Measurements from ENCODE around the gene SUPT7L.
"Not testable (repeated sequence)": the region's sequence is repeated elsewhere in the genome, so short reads cannot be mapped to it uniquely, and the experiment has no call there.

Gene SUPT7L

GRCh38 chr2:27647289-27647688 is 16.1 kb downstream of the SUPT7L start:
- Histone ChIP-seq H3K27ac (no peak overlapping the region), H3K4me3 (no peak overlapping the region)

DNA sequence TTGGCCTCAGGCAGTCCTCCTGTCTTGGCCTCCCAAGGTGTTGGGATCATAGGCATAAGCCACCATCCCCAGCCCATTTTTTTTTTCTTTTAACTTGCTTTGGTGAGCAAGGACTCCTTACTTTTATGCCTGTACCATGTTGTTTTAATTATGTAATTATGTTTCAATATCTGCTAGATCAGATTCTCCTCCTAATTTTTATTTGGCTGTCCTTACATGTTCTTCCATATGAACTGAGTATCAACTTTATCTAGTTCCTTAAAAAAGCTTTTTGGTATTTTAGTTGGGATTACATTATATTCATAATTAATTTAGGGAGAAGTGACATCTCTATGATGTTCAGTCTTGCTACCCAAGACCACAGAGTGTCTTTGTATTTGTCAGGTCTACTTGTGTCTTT is 18.2 kb downstream of the SUPT7L start:
- Histone ChIP-seq H3K4me3 (no peak overlapping the region), H3K27ac (no peak overlapping the region)

- H3K4me3 ChIP-seq: no peak overlapping the region
- no peak overlapping the region for H3K27ac ChIP-seq
Measured at GRCh38 chr2:27640722-27641245, 22.6 kb downstream of the SUPT7L start.

DNA sequence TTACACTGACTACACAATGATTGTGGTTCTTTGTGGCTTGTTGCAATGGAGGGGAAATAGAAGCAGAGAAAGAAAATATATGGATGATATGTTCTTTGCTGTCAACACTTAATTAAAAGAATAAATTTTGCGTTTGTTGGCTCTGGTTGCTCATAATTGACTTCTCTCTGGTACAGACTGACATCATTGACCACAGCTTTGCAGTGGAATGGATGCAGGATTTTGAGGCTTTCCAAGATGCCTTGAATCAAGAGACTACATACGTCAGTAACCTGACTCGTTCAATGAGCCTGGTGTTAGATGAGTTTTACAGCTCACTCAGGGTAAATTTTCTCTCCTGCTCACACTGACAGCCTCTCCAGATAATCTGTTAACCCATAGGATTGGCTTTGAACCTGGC is 24.7 kb downstream of the SUPT7L start:
- Histone ChIP-seq H3K27ac (no peak overlapping the region), H3K4me3 (no peak overlapping the region)

GRCh38 chr2:27638037-27638637 is 25.3 kb downstream of the SUPT7L start:
- Histone ChIP-seq H3K27ac (no peak overlapping the region), H3K4me3 (no peak overlapping the region)

DNA sequence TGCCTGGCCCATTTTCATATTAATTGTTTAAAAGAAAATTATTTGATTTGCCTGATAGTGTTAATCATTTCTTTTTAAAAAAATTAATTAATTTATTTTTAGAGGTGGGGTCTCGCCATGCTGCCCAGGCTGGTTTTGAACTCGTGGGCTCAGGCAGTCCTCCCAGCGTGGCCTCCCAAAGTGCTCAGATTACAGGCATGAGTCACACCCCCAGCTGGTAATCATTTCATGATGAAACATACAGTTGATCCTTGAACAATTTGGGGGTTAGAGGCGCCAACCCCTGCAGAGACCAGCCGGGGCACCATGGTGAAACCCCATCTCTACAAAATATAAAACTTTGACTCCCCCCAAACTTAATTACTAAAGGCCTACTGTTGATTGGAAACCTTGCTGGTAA is 26.6 kb downstream of the SUPT7L start:
- Histone ChIP-seq H3K27ac (no peak overlapping the region), H3K4me3 (no peak overlapping the region)

GRCh38 chr2:27634291-27634690 is 29.1 kb downstream of the SUPT7L start:
- Histone ChIP-seq H3K4me3 (no peak overlapping the region), H3K27ac (no peak overlapping the region)

DNA sequence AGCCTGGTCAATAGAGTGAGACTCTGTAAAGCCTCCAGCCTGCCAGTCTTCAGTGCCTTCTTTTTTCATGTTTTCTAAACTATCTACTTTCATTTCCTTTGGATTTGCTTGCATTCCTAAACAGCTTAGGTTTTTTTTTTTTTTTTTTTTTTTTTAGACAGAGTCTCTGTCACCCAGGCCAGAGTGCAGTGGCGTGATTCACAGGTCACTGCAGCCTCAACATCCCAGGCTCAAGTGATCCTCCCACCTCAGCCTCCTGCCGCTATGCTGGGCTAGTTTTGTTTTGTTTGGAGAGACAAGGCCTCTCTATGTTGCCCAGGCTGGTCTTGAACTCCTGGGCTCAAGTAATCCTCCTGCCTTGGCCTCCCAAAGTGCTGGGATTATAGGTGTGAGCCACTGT is 33.2 kb downstream of the SUPT7L start:
- H3K27ac ChIP-seq: not testable (repeated sequence)
- H3K4me3 ChIP-seq: peak overlapping the region in 1 of 7 experiments; percentile 87

DNA sequence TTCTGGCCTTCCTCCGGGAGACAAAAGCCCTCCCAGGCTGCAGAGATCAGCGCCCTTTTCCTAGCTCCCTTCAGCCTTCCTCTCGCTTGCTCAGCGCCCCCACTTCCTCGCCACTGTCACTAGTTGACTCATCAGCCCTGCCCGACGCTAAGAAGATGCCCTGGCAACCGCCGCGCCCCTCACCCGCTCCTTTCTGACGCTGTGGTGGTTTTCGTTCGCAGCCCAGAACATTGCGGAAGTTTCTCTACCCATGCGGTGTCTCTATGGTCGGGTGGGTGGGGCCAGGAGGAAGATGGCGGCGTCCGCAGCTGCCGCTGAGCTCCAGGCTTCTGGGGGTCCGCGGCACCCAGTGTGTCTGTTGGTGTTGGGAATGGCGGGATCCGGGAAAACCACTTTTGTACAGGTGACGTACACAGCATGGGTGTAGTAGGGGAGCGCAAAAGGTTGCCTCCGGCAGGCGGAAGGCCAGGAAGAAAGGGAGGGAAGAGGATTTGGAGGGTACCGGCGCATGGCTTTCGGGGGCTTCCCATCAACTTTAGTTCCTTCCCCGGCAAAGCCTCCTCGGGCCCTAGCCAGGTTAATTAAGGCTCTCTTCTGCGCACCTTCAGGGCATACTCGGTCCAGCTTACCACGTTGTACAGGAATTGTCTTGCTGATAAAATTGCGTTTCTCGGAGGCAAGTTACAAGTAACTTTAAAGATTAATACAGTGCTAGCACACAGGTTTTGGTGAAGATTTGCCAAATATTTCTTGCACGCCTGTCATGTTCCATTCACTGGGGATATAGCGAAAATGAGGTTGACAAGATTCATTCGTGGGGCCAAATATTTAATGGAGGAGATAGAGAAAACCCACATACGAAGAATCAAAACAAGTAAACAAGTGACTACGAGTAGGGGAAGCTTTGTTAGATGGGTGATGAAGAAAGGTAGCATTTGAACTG is 34.4 kb downstream of the SUPT7L start, which contains the start of the genes CCDC121 and GPN1:
Gene CCDC121, minus strand, starts transcription at position 246 of the 943 bp plus-strand sequence. CDS start 1,213 bp downstream, outside the sequence.
Gene GPN1, plus strand, starts transcription at position 284 of the 943 bp plus-strand sequence. Its CDS starts 9 bp downstream, at position 293.
- Histone ChIP-seq H3K27ac (peak within 1 kb of the TSS in 20 of 21 experiments; percentile 49 to 94 (median 85)), H3K4me3 (peak within 1 kb of the TSS; percentile 59 to 92 (median 70))

DNA sequence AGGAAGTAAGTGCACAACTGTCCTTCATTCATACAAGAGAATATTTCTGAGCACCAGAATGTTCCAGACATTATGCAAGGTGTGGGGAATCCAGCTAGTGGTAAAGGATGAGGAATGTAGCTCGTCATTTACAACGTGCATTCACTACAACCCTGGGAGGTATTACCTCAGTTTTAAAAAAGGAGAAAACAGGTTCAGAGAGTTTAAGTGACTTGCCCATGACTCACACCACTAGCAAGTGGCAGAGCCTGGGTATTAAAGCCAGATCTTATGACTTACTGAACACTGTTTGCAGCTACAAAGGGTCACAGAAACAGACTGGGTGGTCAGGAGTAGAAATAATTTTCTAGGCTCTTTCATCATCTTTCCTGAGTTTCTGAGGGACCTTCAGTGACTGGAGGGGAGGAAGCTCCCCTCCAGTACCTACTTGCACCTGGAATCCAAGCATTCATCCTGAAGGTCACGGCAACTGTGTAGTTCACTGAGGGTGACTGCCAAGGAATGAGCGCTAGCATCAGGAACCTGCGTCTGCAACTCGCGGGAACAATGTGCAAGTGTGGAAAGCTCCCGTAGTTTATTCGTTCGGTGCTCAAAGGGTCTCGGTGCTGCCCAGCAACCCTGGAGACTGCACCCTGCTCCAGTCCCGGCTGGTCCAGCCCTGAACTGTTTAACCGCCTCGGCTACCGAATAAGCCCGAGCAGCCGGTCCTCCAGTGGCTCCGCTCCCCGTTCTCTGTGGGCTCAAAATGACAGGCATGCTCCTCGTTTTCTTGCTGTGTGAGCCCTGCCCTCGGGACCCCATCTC is 35.2 kb downstream of the SUPT7L start:
- peak overlapping the region; percentile 59 to 92 (median 70) for H3K4me3 ChIP-seq
- peak overlapping the region in 20 of 21 experiments; percentile 49 to 94 (median 85) for H3K27ac ChIP-seq

GRCh38 chr2:27626921-27627320 is 36.5 kb downstream of the SUPT7L start:
- peak overlapping the region in 9 of 21 experiments; percentile 2 to 90 (median 58) for H3K27ac ChIP-seq
- H3K4me3 ChIP-seq: not testable (repeated sequence)

DNA sequence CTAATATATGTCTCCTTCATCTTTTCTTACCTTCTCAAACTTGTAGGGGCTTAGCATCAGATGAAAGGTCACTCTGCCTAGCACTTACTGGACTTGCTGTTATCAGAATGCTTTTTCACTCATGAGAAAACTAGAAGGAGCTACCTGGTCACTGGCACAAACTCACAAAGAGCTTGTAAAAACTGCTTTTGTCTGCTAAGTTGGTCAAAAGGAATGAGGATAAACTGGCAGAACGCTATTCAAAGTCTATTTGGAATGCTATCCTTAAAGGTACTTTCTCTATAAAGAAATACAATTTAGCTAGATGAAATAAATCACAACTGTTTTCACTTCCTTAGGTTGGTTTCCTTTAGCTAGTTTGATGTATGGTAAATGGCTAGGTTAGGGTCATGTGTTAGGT is 37.1 kb downstream of the SUPT7L start:
- peak overlapping the region in 7 of 21 experiments; percentile 9 to 90 (median 42) for H3K27ac ChIP-seq
- not testable (repeated sequence) for H3K4me3 ChIP-seq

- no peak overlapping the region for H3K4me3 ChIP-seq
- no peak overlapping the region for H3K27ac ChIP-seq
Measured at GRCh38 chr2:27624943-27625342, 38.5 kb downstream of the SUPT7L start.

DNA sequence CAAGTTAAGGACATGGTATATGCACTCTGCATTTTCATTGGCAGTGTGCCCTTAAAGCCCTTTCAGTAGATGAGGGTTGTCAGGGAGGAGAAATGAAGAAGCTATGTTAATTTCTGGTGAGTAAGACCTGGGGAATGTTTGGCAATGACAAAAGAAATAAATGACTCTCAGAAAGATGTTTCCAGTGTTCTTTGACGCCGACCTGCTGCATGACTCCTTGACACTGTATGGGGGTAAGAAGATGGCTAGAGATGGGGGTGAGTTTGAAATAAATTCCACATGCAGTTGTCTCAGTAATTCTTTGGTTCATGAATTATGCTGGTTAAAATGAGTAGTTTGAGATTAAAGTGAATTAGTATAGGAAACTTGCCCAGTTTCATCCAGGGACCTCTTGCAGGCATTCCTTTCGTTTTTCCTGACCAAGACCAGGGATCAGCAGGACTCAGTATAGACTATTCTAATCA is 40.5 kb downstream of the SUPT7L start:
- Histone ChIP-seq H3K27ac (no peak overlapping the region), H3K4me3 (no peak overlapping the region)

DNA sequence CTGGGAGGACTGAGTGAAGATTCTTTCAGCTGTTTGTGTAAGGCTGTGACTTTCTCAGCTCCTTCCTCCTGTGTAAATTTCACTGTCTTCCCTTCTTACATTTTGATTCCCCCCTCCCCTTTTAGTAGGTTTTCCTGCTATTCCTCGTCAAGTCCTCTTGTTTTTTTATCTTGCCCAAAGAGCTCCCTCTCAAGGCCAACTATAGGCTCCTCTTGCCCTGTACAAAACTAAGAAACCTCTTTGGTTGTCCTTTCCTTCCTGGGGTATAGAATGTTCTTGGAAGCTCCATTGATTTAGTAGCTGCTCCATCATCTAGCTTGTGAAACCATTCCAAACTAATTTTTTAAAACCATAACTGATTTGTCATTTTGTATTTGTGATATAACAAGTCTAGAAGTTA is 41.9 kb downstream of the SUPT7L start:
- no peak overlapping the region for H3K4me3 ChIP-seq
- H3K27ac ChIP-seq: no peak overlapping the region

GRCh38 chr2:27615316-27615715 is 48.1 kb downstream of the SUPT7L start:
- Histone ChIP-seq H3K4me3 (no peak overlapping the region), H3K27ac (no peak overlapping the region)

GRCh38 chr2:27613985-27614384 is 49.4 kb downstream of the SUPT7L start:
- Histone ChIP-seq H3K4me3 (no peak overlapping the region), H3K27ac (no peak overlapping the region)

DNA sequence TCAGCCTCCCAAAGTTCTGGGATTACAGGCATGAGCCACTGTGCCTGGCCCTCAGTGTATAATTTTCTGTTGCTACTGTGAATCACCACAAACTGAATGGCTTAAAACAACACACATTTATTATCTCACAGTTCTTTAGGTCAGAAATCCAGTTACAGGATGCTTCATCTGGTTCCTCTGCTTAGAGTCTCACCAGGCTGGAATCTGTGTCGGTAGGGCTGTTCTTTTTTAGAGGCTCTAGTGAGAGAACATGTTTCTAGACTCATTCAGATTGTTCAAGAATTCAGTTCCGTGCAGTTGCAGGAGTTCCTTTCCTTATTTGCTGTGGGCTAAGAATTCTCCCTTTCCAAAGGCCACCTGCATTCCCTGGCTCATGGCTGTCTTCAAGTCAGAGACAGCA is 56.8 kb downstream of the SUPT7L start:
- no peak overlapping the region for H3K4me3 ChIP-seq

More for the DNA sequence above, 56.8 kb downstream of the SUPT7L start:
- no peak overlapping the region for H3K27ac ChIP-seq

Data from skin epidermis (tissue), 12 donors.